ENCODE data around the gene LAIR1.
"Not testable (repeated sequence)": the region's sequence is repeated elsewhere in the genome, so short reads cannot be mapped to it uniquely, and the experiment has no call there.

Gene LAIR1

DNA sequence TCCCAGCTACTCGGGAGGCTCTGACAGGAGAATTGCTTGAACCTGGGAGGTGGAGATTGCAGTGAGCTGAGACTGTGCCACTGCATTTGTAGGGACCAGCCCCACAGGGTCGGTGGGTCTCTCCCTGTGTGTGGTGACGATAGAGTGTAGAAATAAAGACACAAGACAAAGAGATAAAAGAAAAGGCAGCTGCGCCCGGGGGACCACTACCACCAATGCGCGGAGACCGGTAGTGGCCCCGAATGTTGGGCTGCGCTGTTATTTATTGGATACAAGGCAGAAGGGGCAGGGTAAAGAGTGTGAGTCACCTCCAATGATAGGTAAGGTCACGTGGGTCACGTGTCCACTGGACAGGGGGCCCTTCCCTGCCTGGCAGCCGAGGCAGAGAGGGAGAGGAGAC lies 42.4 kb downstream of the LAIR1 start:
- peak in 2 of 10 donors; percentile 39 to 72 for DNase-seq
- intact Hi-C loops (cut with DNase I): not testable (repeated sequence)

DNA sequence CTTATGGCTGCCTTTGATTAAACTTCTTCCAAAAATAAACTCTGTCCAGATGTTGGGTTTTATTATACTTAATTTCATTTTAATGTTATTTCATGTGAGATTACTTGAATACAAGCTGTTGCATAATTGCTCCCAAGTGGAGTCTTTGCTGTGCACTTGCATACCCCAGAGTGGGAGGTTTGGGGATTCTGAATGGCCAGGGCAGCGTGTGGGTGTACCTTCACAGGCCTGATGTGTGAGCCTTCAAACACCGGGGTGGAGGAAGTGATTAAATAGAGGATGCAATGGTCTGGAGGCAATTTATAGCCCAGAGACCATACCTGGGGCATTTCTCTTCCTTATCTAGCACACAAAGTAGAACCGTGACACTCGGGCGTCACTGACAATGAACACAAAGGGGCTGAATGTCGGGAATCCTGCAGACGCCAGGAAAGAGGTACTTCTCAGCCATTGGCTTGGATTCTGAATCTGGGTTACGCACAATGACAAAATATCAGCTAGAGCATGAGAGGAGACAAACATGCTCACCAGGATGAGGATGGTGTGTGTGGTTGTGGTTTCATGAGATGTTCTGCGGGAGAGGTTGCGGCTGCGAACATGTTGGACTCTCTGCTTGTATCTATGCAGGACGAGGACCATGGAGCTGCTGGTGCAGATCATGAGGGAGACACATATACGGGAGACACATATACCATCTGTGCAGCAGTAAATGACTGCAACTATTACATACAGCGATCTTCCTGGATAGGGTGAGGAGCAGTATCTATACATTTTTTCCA lies 44.6 kb downstream of the LAIR1 start:
- no peak for DNase-seq
- intact Hi-C loops (cut with DNase I): no loop called here

- intact Hi-C loops (cut with DNase I): no loop called here
- DNase-seq: no peak
Observed at GRCh38 chr19:54319049-54319448, 45.7 kb downstream of the LAIR1 start.

DNA sequence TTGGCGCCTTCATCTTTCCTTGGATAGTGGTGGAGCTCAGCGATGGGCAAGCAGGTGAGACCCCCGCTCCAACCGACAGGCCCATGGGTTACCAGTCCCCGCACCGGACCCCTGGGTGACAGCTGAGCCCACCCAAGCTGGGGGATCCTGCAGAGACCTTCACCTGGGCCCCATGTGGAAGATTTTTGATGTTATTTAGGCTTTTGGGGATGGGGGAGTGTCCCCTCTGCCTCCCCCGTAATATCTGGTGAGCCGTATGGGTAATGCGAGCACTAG lies 46.8 kb downstream of the LAIR1 start:
- intact Hi-C loops (cut with DNase I): no loop called here
- peak in 1 of 10 donors; percentile 62 for DNase-seq

DNA sequence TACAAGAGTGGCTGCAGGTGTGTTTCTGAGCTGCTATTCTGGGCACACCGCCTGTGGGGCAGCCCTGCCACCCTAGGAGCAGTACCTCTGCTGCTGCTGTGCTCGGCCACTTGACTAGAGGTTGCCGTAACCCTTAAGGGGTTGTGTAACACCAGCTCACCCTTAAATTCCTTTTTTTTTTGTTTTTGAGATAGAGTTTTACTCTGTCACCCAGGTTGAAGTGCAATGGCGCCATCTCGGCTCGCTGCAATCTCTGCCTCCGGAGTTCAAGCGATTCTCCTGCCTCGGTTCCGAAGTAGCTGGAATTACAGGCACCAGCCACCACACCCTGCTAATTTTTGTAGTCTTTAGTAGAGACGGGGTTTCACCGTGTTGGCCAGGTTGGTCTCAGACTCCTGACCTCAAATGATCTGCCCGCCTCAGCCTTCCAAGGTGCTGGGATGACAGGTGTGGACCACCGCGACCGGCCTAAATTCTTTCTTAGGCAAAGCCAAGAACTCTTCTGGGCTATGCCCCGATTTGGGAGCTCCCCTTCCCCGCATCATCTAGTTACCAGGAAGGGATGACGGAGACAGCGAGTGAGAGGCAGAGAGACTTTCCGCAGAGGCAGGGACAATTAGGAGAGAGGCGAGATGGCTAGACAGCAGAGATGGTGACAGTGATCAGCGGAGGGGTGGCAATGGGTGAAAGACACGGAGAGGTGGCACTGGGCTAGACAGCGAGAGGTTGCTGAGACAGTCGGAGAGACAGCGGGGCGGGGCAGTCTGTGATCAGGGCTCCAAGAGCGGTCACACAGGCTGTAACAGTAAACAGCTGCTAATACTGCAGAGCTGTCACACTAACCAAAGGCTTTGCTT lies 47.4 kb downstream of the LAIR1 start:
- intact Hi-C loops (cut with DNase I): no loop called here
- peak in 1 of 10 donors; percentile 36 for DNase-seq

- intact Hi-C loops (cut with DNase I): no loop called here
- peak in 1 of 10 donors; percentile 67 for DNase-seq
Observed at GRCh38 chr19:54316746-54317107, 48.0 kb downstream of the LAIR1 start.

- intact Hi-C loops (cut with DNase I): no loop called here
- DNase-seq: peak in 1 of 10 donors; percentile 45
Observed at GRCh38 chr19:54315956-54316355, 48.8 kb downstream of the LAIR1 start.

- DNase-seq: peak in 2 of 10 donors; percentile 17 to 78
- intact Hi-C loops (cut with DNase I): no loop called here
Observed at GRCh38 chr19:54312436-54313377, 52.0 kb downstream of the LAIR1 start, which contains the start of gene LILRA5. Gene LILRA5 (minus strand): TSS chr19:54313166. CDS start chr19:54313019, 147 bp downstream.

DNA sequence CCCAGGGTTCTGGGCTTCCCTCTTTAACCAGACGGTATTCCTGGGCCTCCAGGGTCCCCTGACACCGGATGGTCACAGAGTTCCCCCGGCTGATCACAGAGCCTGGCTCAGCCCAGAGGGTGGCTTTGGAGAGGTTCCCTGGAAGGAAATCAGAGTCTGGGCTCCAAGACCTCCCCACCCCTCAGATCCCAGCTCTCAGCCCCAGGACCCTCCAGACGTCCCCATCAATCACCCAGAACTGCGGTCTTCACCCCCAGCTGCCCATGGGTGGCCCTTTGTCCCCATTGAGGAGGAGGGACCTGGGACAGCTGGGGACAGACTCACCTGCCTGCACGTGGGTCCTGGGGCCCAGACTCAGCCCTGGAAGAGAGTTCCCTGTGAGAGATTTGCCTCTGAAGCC lies 52.7 kb downstream of the LAIR1 start:
- DNase-seq: peak in 1 of 10 donors; percentile 24
- intact Hi-C loops (cut with DNase I): no loop called here

DNA sequence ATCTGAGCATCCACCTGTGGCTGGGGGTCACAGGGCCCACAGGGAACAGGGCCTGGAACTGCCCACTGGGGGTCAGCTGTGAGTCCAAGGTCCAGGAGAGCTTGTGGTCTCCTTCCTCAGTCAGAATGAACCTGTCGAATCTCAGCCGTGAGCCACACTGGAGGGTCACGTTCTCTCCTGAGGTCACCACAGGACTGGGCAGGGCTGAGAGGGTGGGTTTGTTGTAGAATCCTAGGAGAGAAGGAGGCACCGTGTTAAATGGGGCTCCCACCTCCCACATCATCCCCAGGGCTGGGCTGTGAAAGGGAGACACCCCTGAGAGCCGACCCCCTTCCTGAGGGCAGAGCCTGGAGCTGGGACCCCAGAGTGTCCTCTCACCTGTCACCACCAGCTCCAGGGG lies 53.2 kb downstream of the LAIR1 start:
- intact Hi-C loops (cut with DNase I): no loop called here
- peak in 1 of 10 donors; percentile 22 for DNase-seq

DNA sequence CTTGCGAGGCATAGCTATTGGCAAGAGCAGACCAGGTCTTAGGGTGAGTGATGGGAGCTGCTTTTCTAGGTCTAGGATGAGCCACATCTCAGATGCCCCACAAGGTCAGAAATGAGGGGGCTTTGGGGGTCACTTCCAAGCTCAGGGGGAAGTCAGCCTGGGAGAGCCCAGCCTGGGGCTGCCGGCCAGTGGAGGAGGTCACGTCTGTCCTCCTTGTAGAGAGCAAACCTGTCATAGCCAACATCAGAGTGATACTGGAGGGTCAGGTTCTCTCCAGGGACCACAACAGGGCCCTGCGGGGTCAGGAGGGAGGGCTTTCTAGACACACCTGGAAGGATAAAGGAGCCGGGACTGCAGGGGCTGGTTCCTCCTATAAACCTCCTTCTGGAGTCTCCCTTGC lies 54.2 kb downstream of the LAIR1 start:
- intact Hi-C loops (cut with DNase I): no loop called here
- DNase-seq: peak in 1 of 10 donors; percentile 35

DNA sequence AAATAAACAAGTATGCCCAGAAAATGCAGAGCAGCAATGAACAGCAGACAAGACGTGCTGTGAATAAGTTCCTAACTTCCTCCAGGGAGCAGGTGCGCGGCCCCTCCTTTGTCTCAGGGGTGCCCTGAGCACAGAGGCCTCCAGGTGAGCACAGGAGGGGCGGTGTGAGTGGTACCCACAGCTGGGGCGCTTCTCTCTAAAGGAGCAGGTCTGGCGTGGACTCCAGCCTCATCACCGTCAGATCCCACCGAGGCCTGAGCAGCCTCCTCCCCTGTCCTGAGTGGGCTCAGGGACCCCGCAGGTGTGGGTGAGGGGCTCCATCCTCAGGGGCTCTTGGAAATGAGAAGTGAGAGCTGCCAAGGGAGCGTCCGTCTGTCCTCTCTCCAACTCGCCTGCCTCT lies 54.9 kb downstream of the LAIR1 start:
- DNase-seq: peak in 1 of 10 donors; percentile 39
- intact Hi-C loops (cut with DNase I): no loop called here

- DNase-seq: no peak
- intact Hi-C loops (cut with DNase I): no loop called here
Observed at GRCh38 chr19:54307389-54308020, 57.2 kb downstream of the LAIR1 start.

- DNase-seq: no peak
Observed at GRCh38 chr19:54305141-54305540, 59.6 kb downstream of the LAIR1 start.

GRCh38 chr19:54302257-54302656 lies 62.5 kb downstream of the LAIR1 start:
- intact Hi-C loops (cut with DNase I): no loop called here
- no peak for DNase-seq

More at GRCh38 chr19:54305141-54305540, 59.6 kb downstream of the LAIR1 start:
- intact Hi-C loops (cut with DNase I): no loop called here

Data from posterior cingulate gyrus (tissue), 11 donors.